ENCODE results near the gene MVK. TPM values are rescaled to one million over a fixed set of nuclear protein-coding genes. Genes with fewer than 3 reads are reported as not detected.

MVK gene
- total RNA-seq, 1 experiment from 2014 or later: 19.2 TPM

- H3K9ac ChIP-seq (ENCODE audit: extremely low read depth, insufficient read length, low read length): no peak overlapping the region
- H3K79me1 ChIP-seq (ENCODE audit: insufficient read depth, low read depth, low read length, poor library complexity, severe bottlenecking): no peaks in the 10 kb centered on the region
- Mint-ChIP-seq H3K4me3 (no peak overlapping the region), H3K36me3 (ENCODE audit: insufficient read depth in 1 of 3, low read depth in 3 of 3) (no peaks in the 10 kb centered on the region), H3K27me3 (ENCODE audit: low read depth) (peaks cover 2% of the 10 kb centered on the region; the same call in 1 of the 2 replicates), H3K4me1 (peaks cover 4 to 5% of the 10 kb centered on the region in 2 experiments; a peak in 2 of 4 replicates), H3K27ac (no peak overlapping the region; a peak in 1 of 7 replicates), H3K9me3 (no peaks in the 10 kb centered on the region)
- TF ChIP-seq, protein P1, sequence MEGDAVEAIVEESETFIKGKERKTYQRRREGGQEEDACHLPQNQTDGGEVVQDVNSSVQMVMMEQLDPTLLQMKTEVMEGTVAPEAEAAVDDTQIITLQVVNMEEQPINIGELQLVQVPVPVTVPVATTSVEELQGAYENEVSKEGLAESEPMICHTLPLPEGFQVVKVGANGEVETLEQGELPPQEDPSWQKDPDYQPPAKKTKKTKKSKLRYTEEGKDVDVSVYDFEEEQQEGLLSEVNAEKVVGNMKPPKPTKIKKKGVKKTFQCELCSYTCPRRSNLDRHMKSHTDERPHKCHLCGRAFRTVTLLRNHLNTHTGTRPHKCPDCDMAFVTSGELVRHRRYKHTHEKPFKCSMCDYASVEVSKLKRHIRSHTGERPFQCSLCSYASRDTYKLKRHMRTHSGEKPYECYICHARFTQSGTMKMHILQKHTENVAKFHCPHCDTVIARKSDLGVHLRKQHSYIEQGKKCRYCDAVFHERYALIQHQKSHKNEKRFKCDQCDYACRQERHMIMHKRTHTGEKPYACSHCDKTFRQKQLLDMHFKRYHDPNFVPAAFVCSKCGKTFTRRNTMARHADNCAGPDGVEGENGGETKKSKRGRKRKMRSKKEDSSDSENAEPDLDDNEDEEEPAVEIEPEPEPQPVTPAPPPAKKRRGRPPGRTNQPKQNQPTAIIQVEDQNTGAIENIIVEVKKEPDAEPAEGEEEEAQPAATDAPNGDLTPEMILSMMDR (conservative IDR thresholded peaks at IDR 0.05): no peak
- no peak overlapping the region for H3K4ac ChIP-seq (ENCODE audit: low read depth, low read length)
- H2BK12ac ChIP-seq (ENCODE audit: insufficient read length, low read depth, low read length): no peak overlapping the region
- no peak overlapping the region for H3K56ac ChIP-seq (ENCODE audit: insufficient read length, low read depth, low read length)
- no peak overlapping the region for H3T11ph ChIP-seq (ENCODE audit: low read length)
- H2AK5ac ChIP-seq (ENCODE audit: insufficient read length, low read length): no peak overlapping the region
- no peak overlapping the region for H4K8ac ChIP-seq (replicated peaks; ENCODE audit: insufficient read length, low read depth, low read length)
- H3K23ac ChIP-seq (ENCODE audit: insufficient read length, low read depth, low read length): no peak overlapping the region
- no peak overlapping the region for H2BK15ac ChIP-seq (ENCODE audit: low read depth, low read length)
- no peak overlapping the region for H3K14ac ChIP-seq (ENCODE audit: insufficient read depth, low read length)
- H4K20me1 ChIP-seq (ENCODE audit: control insufficient read depth, insufficient read depth, insufficient read length): no peaks in the 10 kb centered on the region
- H2BK20ac ChIP-seq (ENCODE audit: low read depth, low read length, poor library complexity, severe bottlenecking): no peak overlapping the region
- H4K91ac ChIP-seq (ENCODE audit: insufficient read length, low read depth, low read length): no peak overlapping the region
- H2BK120ac ChIP-seq (ENCODE audit: low read depth, low read length, poor library complexity, severe bottlenecking): no peak overlapping the region
- no peak overlapping the region for H2AFZ ChIP-seq (ENCODE audit: low read length)
- no peaks in the 10 kb centered on the region; the same call in 1 of the 2 replicates for H3K4me1 ChIP-seq (ENCODE audit: insufficient read depth, low read length)
- no peak overlapping the region for H3K18ac ChIP-seq (ENCODE audit: insufficient read length, low read depth, low read length)
- no peak overlapping the region for H3K27ac ChIP-seq (ENCODE audit: insufficient read length, low read depth, low read length)
- no peaks in the 10 kb centered on the region for H3K79me2 ChIP-seq (ENCODE audit: insufficient read depth, low read length)
- no peak overlapping the region for H3K4me2 ChIP-seq (ENCODE audit: insufficient read depth, insufficient read length, low read length)
- H3K9me3 ChIP-seq (ENCODE audit: control insufficient read depth, low read depth, low read length): no peaks in the 10 kb centered on the region
- no peaks in the 10 kb centered on the region for H3K27me3 ChIP-seq (ENCODE audit: insufficient read depth, low read length)
- no peaks in the 10 kb centered on the region for H3K23me2 ChIP-seq (ENCODE audit: insufficient read length, low read depth, low read length, poor library complexity, severe bottlenecking)
- H2BK5ac ChIP-seq (ENCODE audit: insufficient read length, low read length): no peak overlapping the region
- no peak overlapping the region for H4K5ac ChIP-seq (ENCODE audit: insufficient read length, low read depth, low read length)
- no peak for DNase-seq
- WGBS (ENCODE audit: extremely low coverage, insufficient read length, low lambda C conversion rate): no CpG with 5 or more reads among the region's 3 CpGs
These were observed 67.4 kb downstream of the MVK start for GRCh38 chr12:109640961-109641360.

All from H9 (cell line).